GM08714 (cell line): ENCODE results near the gene SSR4.
A peak's percentile ranks its signal among the peaks of the same experiment; 100 is the strongest.

ENCODE experiments used
- H3K4me3 ChIP-seq: fragments of 200-500 bp; sonication (Bioruptor generic); 2 replicates; pipeline ENCODE4 v1.5.1; 2014; ENCODE audit warnings: mild to moderate bottlenecking, low read length, inconsistent platforms
- ZNF274 ChIP-seq: IDR thresholded peaks from 2 replicates; pipeline ENCODE4 v1.6.1; 2012; ENCODE audit warnings: mild to moderate bottlenecking, low read depth, low read length

SSR4 gene

DNA sequence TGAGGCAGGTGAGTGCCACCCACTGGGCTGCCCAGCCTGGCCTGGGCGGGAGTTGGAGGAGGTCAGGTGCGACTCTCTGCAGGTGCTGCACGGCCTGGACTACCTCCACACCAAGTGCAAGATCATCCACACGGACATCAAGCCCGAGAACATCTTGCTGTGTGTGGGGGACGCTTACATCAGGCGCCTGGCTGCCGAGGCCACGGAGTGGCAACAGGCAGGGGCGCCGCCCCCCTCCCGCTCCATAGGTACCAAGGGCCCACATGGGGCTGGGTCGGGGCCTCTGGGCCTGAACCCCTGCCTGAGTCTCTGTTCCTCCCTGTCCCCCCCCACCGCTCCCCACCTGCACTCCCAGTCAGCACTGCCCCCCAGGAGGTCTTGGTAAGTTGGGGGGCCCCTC lies 11.6 kb upstream of the SSR4 start:
- no peak for TF ChIP-seq ZNF274
- H3K4me3 ChIP-seq, result no peak overlapping the region

DNA sequence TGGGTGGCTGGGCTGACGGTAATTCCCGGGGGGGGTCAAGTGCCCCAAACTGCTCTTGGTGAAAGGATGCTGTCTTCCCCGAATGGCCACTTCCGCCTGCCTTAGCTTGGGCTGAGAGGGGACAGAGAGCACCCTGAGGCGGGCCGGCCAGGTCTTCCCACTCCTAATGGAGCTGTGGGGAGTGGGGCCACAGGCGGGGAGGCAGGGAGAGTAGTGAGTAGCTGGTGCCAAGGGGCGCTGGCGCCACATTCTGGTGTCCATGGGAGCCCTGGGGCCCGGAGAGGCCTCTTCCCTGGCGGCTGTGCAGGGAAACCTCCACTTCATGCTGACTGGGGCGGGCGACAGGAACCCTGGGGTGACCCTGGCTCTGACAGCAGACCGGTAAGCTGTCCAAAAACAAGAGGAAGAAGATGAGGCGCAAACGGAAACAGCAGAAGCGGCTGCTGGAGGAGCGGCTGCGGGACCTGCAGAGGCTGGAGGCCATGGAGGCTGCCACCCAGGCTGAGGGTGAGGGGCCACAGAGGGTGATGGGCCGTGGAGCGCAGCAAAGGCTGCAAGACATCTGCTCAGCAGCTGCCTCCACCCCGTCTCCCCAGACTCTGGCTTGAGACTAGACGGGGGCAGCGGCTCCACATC lies 11.0 kb upstream of the SSR4 start:
- TF ChIP-seq ZNF274, result no peak
- no peak overlapping the region for H3K4me3 ChIP-seq

DNA sequence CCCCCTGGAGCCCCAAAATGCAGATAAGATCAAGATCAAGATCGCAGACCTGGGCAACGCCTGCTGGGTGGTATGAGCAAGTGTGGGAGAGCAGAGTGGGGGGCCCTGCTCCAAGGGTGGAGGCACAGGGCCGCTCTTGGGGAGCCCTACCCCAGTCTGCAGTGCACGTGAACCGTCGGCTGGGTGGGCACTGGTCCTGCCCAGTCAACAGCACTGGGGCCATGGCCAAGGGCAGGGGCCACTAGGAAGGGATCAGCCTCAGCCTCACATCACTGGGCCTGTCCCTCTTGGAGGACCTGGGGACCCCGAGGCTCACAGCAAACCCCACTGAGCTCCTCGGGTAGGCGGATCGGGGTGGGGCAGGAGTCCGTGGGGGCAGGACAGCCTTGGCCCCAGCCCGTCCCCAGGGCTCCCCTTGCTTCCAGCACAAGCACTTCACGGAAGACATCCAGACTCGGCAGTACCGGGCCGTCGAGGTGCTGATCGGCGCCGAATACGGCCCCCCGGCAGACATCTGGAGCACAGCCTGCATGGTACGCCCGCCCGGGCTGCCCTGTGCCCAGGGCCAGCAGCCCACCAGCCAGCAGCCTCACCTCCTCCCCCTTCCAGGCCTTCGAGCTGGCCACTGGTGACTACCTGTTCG lies 10.0 kb upstream of the SSR4 start:
- H3K4me3 ChIP-seq, result no peak overlapping the region
- no peak for TF ChIP-seq ZNF274

DNA sequence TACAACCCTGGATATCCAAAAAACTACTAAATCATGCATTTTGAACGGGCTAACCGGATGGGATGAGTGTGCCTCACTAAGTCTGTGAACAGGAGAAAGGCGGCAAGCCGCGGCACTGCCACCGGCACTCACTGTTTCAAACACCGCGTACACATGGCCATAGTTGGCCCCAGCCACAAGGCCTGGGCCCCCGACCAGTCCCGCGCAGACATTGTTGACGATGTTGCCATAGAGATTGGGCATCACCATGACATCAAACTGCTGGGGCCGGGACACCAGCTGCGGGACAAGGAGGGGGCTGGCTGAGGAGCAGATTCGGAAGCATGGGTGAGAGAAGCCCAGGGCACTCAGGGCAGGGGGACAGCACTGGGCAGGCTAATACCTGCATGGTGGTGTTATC lies 7.8 kb upstream of the SSR4 start:
- no peak overlapping the region for H3K4me3 ChIP-seq
- no peak for TF ChIP-seq ZNF274

DNA sequence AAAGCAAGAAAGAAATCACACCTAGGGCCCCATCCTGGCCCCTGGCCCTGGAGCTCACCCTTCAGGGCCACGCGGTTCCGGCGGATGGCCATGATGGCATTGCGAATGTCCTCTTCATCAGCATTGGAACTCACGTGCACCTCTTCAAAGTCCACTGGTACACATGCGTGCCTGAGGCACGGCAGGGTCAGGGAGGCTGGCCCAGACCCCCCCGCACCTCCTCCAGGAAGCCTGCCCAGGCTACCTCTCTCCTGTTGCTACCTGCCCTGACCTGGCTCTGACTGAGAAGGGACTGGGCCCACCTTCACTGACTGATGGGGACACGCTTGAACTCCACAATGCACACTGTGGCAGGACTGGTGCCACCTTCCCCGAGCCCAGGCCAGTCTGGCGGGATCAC lies 4.8 kb upstream of the SSR4 start:
- H3K4me3 ChIP-seq, result no peak overlapping the region
- no peak for TF ChIP-seq ZNF274

DNA sequence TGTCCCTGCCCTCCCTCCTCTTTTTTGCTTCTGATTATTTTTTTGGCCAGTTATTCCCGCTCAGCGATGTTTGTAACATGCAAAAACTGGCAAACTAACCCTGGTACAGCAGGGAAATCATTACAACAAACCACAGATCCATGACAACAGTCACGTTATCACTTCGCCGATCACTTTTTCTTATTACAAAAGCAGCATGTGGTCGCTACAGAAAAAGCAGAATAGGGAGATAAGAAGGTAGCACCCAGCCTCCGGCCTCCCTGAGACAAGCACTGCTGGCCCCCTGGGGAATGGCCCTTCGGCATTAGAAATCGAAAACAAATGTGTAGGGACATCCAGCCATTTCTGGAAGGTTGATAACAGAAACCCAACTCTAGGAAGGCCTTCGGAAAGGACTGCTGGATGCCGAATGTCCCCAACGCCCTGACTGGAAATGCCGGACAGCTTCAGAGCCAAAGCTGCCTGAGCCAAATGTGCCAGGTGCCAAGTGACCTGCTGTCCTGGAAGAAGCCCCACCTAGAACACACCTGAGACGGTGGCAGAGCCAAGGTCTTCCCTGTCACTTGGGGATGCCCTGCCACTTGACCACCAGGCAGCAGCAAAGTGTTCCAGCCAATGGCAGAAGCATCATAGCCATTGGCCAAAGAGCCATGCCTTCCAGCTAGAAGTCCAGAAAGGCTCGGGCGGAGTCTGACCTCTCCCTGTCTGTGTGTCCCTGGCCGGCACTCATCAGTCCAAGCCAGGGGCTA lies 3.2 kb upstream of the SSR4 start:
- no peak for TF ChIP-seq ZNF274
- H3K4me3 ChIP-seq, result no peak overlapping the region

DNA sequence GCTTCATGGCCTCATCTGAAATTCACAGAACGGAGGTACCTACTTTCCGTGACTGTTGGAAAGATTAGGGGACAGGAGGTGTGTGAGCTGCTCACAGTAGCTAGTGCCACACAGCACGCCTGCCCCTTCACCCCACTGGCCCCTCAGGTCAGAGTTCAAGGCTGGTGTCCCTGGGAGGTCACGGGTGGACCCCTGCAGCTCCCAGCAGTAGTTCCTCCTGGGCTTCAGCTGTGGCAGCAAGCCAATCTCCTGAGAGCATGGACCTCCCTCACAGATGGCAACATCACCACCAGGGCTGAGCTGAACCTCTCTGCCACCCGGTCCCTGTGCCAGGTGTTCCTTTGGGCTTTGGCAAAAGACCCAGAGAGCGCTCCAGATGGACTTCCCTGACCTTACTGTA lies 2.1 kb upstream of the SSR4 start:
- no peak overlapping the region for H3K4me3 ChIP-seq

DNA sequence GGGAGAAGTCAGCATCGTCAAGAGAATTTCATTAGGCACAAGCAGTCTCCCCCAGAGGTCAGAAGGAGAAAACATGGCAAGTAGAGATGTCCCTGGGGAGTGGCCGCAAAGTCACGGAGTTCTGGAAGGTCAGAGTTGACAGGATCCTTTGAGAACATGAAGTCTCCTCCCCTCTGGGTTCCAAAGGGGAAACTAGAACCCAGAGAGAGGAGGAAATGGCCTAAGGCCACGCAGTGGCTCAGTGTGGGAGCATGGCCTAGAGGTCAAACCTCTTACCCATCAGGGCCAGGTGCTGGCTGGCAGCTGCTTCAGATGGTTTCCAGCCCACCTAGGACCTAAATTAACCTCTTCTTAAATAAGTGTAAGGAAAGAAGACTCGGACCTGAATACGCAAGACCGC lies 1.2 kb upstream of the SSR4 start:
- no peak for TF ChIP-seq ZNF274

More for the DNA sequence above, 2.1 kb upstream of the SSR4 start:
- no peak for TF ChIP-seq ZNF274

DNA sequence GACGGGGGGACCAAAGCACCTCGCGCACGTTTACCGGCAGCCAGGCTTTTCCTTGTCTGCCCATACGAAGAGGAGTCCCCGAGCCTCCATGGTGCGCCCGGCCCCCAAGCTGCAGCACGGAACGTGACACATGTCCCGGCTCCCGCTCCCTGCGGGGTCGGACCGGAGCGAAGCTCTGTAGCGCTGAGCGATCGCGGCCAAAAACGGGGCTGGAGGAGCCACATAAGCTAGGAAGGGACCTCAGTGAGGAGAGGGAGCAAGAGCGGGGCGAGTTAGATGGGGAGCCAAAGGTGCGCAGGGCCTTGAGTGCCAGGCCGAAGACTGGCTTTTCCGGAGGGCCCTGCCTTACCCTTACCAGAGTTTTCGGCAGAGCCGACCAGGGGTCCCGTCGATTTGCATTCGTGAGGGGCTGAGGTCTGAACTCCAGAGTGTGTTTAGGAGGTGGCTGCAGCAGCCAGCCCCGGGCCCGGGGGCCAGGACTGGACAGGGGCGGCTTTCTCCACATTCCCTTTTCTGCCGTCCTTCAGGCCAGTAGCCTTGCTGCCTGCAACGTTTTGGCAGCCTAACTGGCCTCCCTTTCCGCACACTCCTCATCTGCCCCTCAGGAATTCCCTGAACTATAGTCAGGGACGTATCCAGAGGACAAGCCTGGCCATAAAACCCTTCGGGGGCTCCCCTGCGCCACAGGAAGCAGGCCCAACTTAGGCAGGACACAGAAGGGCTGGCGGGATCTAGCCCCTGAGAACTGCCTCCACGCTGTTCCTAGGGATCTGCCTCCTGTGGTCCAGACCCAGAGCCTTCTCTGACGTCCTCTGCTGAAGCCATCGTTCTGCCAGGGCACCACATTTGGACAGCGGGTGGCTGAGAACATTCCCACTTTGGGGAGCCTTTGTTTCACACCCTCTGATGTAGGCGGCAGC lies 689 bp downstream of the SSR4 start:
- peak overlapping the region; percentile 74 for H3K4me3 ChIP-seq
- TF ChIP-seq ZNF274, result no peak

More for the DNA sequence above, 1.2 kb upstream of the SSR4 start:
- H3K4me3 ChIP-seq, result peak overlapping the region; percentile 88

DNA sequence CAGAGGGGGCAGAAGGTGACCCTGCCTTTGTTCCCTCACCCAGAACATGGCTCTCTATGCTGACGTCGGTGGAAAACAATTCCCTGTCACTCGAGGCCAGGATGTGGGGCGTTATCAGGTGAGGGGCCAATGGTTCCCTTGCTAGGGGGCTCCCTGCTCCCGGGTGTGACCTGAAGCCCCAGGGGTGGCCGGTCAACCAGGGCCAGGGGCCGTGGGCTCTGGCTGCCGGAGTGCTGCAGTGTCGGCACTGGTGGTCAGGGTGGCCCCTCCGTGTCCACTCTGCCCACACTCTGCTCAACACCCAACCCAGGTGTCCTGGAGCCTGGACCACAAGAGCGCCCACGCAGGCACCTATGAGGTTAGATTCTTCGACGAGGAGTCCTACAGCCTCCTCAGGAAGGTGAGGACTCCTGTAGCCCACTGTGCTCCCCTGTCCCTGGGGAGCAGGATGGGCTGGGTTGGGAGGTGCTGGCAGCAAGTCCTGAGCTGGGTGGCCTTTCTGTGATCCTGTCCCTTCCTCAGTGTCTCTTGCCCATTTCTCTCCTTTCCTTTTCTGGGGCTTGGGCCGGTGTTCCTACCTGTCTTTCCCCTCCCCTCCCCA lies 3.0 kb downstream of the SSR4 start:
- no peak overlapping the region for H3K4me3 ChIP-seq
- TF ChIP-seq ZNF274, result peak; percentile 39; the same call in 1 of the 2 replicates

DNA sequence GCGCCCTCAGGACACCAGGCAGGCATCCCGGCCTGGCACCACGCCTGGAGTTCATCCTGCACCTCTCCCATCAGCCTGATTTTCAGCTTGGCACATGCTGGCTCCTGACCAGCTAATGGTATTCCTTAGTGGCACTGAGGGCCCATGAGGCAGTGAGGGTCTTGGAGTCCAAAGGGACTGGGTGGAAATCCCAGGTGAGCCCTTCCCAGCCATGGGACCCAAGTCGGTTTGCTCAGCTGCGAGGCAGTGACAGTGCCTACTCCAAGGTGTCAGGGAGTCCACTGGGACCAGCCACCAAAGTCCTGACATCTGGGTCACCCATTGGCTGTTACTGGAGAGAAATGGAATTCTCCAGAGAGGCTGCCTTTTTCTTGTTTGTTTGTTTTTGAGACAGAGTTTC lies 4.9 kb downstream of the SSR4 start:
- no peak for TF ChIP-seq ZNF274
- no peak overlapping the region for H3K4me3 ChIP-seq

DNA sequence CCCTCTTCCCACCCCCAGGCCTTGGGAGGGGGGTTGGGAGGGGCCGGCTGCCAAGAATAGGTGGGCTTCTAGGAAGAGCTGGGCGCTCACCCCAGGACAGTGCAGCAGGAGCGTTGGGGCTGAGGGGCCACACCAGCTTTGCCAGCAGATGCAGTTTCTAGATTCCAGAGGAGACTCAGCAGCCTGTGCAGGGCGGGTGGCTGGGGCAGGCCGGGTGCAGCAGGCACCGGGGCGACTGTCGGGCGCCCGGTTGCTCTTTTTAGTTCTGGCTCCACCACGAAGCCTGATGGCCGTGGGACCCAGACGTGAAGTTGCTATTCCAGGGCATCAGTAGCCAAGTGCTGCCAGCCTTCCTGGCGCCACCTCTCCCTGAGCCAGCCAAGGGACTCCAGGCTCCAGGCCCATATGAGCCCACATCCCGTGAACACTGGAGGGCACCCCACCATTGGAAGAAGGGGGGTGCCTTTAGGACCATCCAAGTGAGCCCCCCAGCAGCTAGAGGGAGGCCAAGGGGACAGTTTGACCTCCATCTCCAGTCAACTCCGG lies 5.8 kb downstream of the SSR4 start:
- no peak for TF ChIP-seq ZNF274
- no peak overlapping the region for H3K4me3 ChIP-seq

DNA sequence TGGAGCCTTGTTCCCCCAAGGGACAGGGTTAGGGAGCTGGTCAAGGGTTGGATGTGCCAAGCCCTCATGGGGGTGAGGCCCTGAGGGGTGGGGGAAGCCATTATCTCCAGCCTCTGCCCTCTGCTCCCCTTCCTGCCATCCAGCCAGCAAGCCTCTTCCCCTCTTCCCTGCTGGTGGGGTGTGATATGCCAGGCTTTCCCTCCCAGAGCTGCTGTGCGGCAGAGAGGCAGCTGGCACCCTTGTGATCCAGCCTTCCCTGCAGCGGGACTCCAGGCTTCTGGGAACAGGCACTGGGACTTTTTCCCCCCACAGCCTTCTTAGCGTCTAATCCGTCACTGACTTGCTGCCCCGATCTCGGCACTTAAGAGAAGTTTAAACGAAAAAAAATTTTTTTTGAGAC lies 6.3 kb downstream of the SSR4 start:
- H3K4me3 ChIP-seq, result no peak overlapping the region
- TF ChIP-seq ZNF274, result no peak

DNA sequence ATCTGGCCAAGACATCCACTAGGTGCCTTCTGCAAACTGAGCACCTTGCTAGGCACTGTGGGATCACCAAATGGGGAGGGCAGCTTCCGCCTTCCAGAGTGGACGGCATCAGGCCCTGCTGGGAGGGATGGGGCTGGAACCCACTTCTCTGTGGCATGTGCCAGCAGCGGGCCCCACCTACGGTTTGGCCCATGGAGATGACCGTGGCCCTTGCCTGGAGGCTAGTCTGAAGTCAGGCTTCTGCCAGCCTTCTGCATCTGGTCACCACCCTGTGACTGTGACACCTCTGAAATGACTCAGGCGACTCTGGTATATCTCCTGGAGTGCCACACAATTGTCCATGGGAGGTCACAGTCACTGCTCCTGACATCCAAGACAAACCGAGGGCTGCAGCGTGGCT lies 7.2 kb downstream of the SSR4 start:
- H3K4me3 ChIP-seq, result no peak overlapping the region
- no peak for TF ChIP-seq ZNF274
